A673 (cell line): Measurements from ENCODE around the gene REV3L.

ENCODE experiments used
- CTCF ChIP-seq: fragments of 300-800, 200-600 bp; sonication (generic); conservative IDR thresholded peaks from 2 replicates; pipeline ENCODE4 v1.5.1; 2017; ENCODE audit warnings: low read depth, mild to moderate bottlenecking, antibody characterized with exemption, low read length, moderate library complexity, mixed read lengths
- EZH2 ChIP-seq: fragments of 200-600 bp; sonication (generic); IDR thresholded peaks from 2 replicates; pipeline ENCODE4 v1.6.1; 2017; ENCODE audit warnings: borderline replicate concordance, low read depth, mild to moderate bottlenecking, mixed read lengths, antibody characterized with exemption, low read length; ENCODE audit not compliant: poor library complexity, severe bottlenecking

GRCh38 chr6:111339294-111339693, 143.7 kb downstream of the REV3L start:
- no peak for TF ChIP-seq CTCF
- no peak for TF ChIP-seq EZH2
